Measurements from ENCODE around the gene ATP4A.

The ATP4A gene

GRCh38 chr19:35500611-35501010, 62.8 kb downstream of the ATP4A start:
- no peaks in the 10 kb centered on the region for H3K36me3 Mint-ChIP-seq
- peaks cover 17% of the 10 kb centered on the region for H3K27me3 Mint-ChIP-seq
- no peaks in the 10 kb centered on the region for H3K4me1 Mint-ChIP-seq
- ATAC-seq (ENCODE audit: low read depth) (no peak), DNase-seq (ENCODE audit: low spot score in 2 of 2) (no peak)
- H3K27ac Mint-ChIP-seq, result no peak overlapping the region
- H3K9me3 Mint-ChIP-seq, result no peaks in the 10 kb centered on the region
- no peak overlapping the region for H3K4me3 Mint-ChIP-seq
